GM12878 (cell line): ENCODE results near the gene TPI1. TPM values are rescaled to one million over a fixed set of nuclear protein-coding genes. Genes with fewer than 3 reads are reported as not detected.

Experiments
- ATAC-seq: fragments of 200-7000 bp; cut with Tn5 transposase; 3 replicates; pipeline ENCODE4 v1.9.1; 2020; ENCODE audit warnings: mild to moderate bottlenecking, moderate library complexity
- BruUV-seq: library from RNA; stranded (reverse); fragments of 400-500 nt; replicated peaks from 2 replicates; lab custom pipeline; 2021; lab: Mats Ljungman, UMichigan
- CTCF ChIA-PET: fragments of 300-600 bp; sonication (Branson Sonifier 250); formaldehyde crosslinking; extraction: SDS; loops from one replicate; lab custom pipeline; 2021; ENCODE audit warnings: inconsistent platforms; lab: Yijun Ruan, JAX
- POLR2A ChIA-PET: fragments of 350-600 bp; formaldehyde crosslinking; extraction: SDS; loops from one replicate; lab custom pipeline; 2021; ENCODE audit warnings: inconsistent platforms; lab: Charles Lee
- RAD21 ChIA-PET: fragments of 300-600 bp; sonication (Branson Sonifier 250); formaldehyde crosslinking; loops from one replicate; lab custom pipeline; 2023; ENCODE audit warnings: antibody characterized with exemption; ENCODE audit not compliant: unreplicated experiment; lab: Charles Lee
- SMC1A ChIA-PET: fragments of 300-600 bp; sonication (Branson Sonifier 250); formaldehyde crosslinking; loops from one replicate; lab custom pipeline; 2023; ENCODE audit not compliant: unreplicated experiment, uncharacterized antibody; lab: Charles Lee
- DNase-seq: peaks from one replicate; pipeline ENCODE4 v3.0.0-alpha.2; 2011; ENCODE audit warnings: low read depth, low spot score
- FAIRE-seq: peaks from 3 replicates; lab custom pipeline; 2011; peaks lifted over from hg19 to GRCh38; lab: Jason Lieb, UNC
- H2AFZ ChIP-seq: 2 replicates; pipeline ENCODE4 v1.6.0; 2011; ENCODE audit warnings: low read depth, low read length, control low read depth; ENCODE audit not compliant: control insufficient read depth
- H3K27ac ChIP-seq: 2 replicates; pipeline ENCODE4 v1.5.1; 2011; ENCODE audit warnings: control low read depth; ENCODE audit not compliant: control insufficient read depth, insufficient read depth
- H3K27me3 ChIP-seq, 2 experiments: replicated peaks in 1 of 2; 2 replicates each; pipeline versions ENCODE4 v1.6.0 to v1.6.1; 2011; ENCODE audit warnings: low read length in 1 of 2; ENCODE audit not compliant: control insufficient read depth in 2 of 2, insufficient read depth in 2 of 2
- H3K36me3 ChIP-seq, 2 experiments: 2 replicates each; pipeline ENCODE4 v1.5.1; 2011; ENCODE audit warnings: low read length in 1 of 2; ENCODE audit not compliant: control insufficient read depth in 2 of 2, insufficient read depth in 2 of 2
- H3K4me1 ChIP-seq: 2 replicates; pipeline ENCODE4 v1.6.1; 2011; ENCODE audit warnings: mild to moderate bottlenecking, low read length, moderate library complexity, mixed read lengths; ENCODE audit not compliant: control insufficient read depth, insufficient read depth
- H3K4me2 ChIP-seq: 2 replicates; pipeline ENCODE4 v1.6.0; 2011; ENCODE audit warnings: control low read depth; ENCODE audit not compliant: control insufficient read depth, insufficient read depth
- H3K4me3 ChIP-seq: fragments of 200-600 bp; sonication (generic); 2 replicates; pipeline ENCODE4 v1.5.1; 2016
- H3K79me2 ChIP-seq: 2 replicates; pipeline ENCODE4 v1.6.0; 2011; ENCODE audit warnings: low read length; ENCODE audit not compliant: control insufficient read depth, insufficient read depth
- H3K9ac ChIP-seq: 2 replicates; pipeline ENCODE4 v1.8.0; 2011; ENCODE audit warnings: low read length, control low read depth, mixed read lengths; ENCODE audit not compliant: control insufficient read depth, insufficient read depth
- H3K9me3 ChIP-seq: replicated peaks from 3 replicates; pipeline ENCODE4 v1.5.1; 2011; ENCODE audit warnings: mild to moderate bottlenecking, low read length; ENCODE audit not compliant: control insufficient read depth, insufficient read depth
- H4K20me1 ChIP-seq: 2 replicates; pipeline ENCODE4 v1.6.0; 2011; ENCODE audit not compliant: control insufficient read depth, insufficient read depth
- ATF7 ChIP-seq: fragments of 450-650 bp; IDR thresholded peaks from 2 replicates; pipeline ENCODE4 v1.6.1; 2016; ENCODE audit warnings: low read depth, mild to moderate bottlenecking
- CEBPB ChIP-seq, 2 experiments: fragments of 150-350 bp in 1 of 2; IDR thresholded peaks; 2 replicates each; pipeline ENCODE4 v1.6.1; 2012 to 2014; ENCODE audit warnings: low read depth in 2 of 2, low read length in 2 of 2, borderline replicate concordance in 1 of 2, inconsistent platforms in 1 of 2
- CHD2 ChIP-seq: IDR thresholded peaks from 2 replicates; pipeline ENCODE4 v1.6.1; 2011; ENCODE audit warnings: low read depth, low read length, improper control_type of control experiment, borderline replicate concordance
- ETV6 ChIP-seq, 2 experiments: fragments of 450-650 bp in 1 of 2; IDR thresholded peaks in 1 of 2; conservative IDR thresholded peaks in 1 of 2; 2 replicates each; pipeline ENCODE4 v1.6.1; 2014; ENCODE audit warnings: antibody characterized with exemption in 1 of 2, borderline replicate concordance in 1 of 2, low read depth in 1 of 2, mild to moderate bottlenecking in 1 of 2, moderate library complexity in 1 of 2
- HSF1 ChIP-seq: fragments of 150-350 bp; IDR thresholded peaks from 2 replicates; pipeline ENCODE4 v1.6.1; 2014; ENCODE audit warnings: mild to moderate bottlenecking, low read depth, low read length
- KLF5 ChIP-seq: fragments of 450-650 bp; IDR thresholded peaks from 2 replicates; pipeline ENCODE4 v1.6.1; 2014; ENCODE audit warnings: mild to moderate bottlenecking; ENCODE audit not compliant: partially characterized antibody
- MEF2A ChIP-seq: IDR thresholded peaks from 2 replicates; pipeline ENCODE4 v1.6.1; 2011; ENCODE audit warnings: low read depth, mild to moderate bottlenecking, low read length, moderate library complexity; ENCODE audit not compliant: insufficient read depth
- NFXL1 ChIP-seq: fragments of 450-650 bp; IDR thresholded peaks from 2 replicates; pipeline ENCODE4 v1.6.1; 2017; ENCODE audit warnings: antibody characterized with exemption, mild to moderate bottlenecking, borderline replicate concordance
- NR2C2 ChIP-seq: IDR thresholded peaks from 2 replicates; pipeline ENCODE4 v1.6.1; 2011; ENCODE audit warnings: borderline replicate concordance, low read depth; ENCODE audit not compliant: control insufficient read depth, insufficient read length
- PAX5 ChIP-seq: IDR thresholded peaks from 2 replicates; pipeline ENCODE4 v1.6.1; 2011; ENCODE audit warnings: low read depth, low read length, borderline replicate concordance
- PBX3 ChIP-seq: IDR thresholded peaks from 2 replicates; pipeline ENCODE4 v1.6.1; 2011; ENCODE audit warnings: mild to moderate bottlenecking, low read depth, low read length, moderate library complexity; ENCODE audit not compliant: insufficient replicate concordance
- RAD51 ChIP-seq: fragments of 450-650 bp; IDR thresholded peaks from 2 replicates; pipeline ENCODE4 v1.6.1; 2016; ENCODE audit warnings: moderate library complexity, mild to moderate bottlenecking, inconsistent platforms
- SIX5 ChIP-seq: IDR thresholded peaks from 2 replicates; pipeline ENCODE4 v1.6.1; 2011; ENCODE audit warnings: mild to moderate bottlenecking, low read depth, low read length, moderate library complexity; ENCODE audit not compliant: severe bottlenecking
- SPI1 ChIP-seq: IDR thresholded peaks from 2 replicates; pipeline ENCODE4 v1.6.1; 2011; ENCODE audit warnings: low read depth, mild to moderate bottlenecking, low read length, moderate library complexity, borderline replicate concordance; ENCODE audit not compliant: insufficient read depth
- SREBF2 ChIP-seq: IDR thresholded peaks from 2 replicates; pipeline ENCODE4 v1.6.1; 2012; ENCODE audit warnings: mild to moderate bottlenecking, low read length
- ZBED1 ChIP-seq: IDR thresholded peaks from 2 replicates; pipeline ENCODE4 v1.6.1; 2016; ENCODE audit warnings: borderline replicate concordance
- ZNF207 ChIP-seq: fragments of 450-650 bp; IDR thresholded peaks from 2 replicates; pipeline ENCODE4 v1.6.1; 2014; ENCODE audit warnings: antibody characterized with exemption, mild to moderate bottlenecking, borderline replicate concordance
- ZNF274 ChIP-seq: IDR thresholded peaks from one replicate; pipeline ENCODE4 v1.8.0; 2011; ENCODE audit not compliant: insufficient read length, insufficient read depth
- ZNF384 ChIP-seq: IDR thresholded peaks from 2 replicates; pipeline ENCODE4 v1.6.1; 2012; ENCODE audit warnings: low read depth, mild to moderate bottlenecking, low read length, improper control_type of control experiment, borderline replicate concordance
- WGBS: methylation state at CpG from one replicate; pipeline ENCODE4 v1.1.6; 2016; ENCODE audit warnings: low lambda C conversion rate; ENCODE audit not compliant: insufficient replicate concordance, insufficient coverage; ENCODE audit errors: missing lambda C conversion rate; 5-methylcytosine and 5-hydroxymethylcytosine counted together
- in situ Hi-C: fragments of 300-500 bp; cut with MboI; formaldehyde crosslinking; loops from 9 replicates; pipeline ENCODE4 v1.14.3; 2018; ENCODE audit warnings: mixed read lengths
- intact Hi-C: fragments of 100-400 bp; cut with micrococcal nuclease; formaldehyde crosslinking; loops from one replicate; pipeline ENCODE4 v1.14.2; 2022; ENCODE audit not compliant: unreplicated experiment
- polyA plus RNA-seq, 11 experiments: library from polyadenylated mRNA; depleted of rRNA in 4 of 11; unstranded in 6 of 11; stranded (reverse) in 5 of 11; fragments of >200 nt; fragmentation: Nextera tagmentation in 4 of 11; fragmentation: Illumina TruSeq in 1 of 11; extraction: Ambion mirVana in 4 of 11; extraction: Trizol in 1 of 11; gene quantifications; 1 replicate in 1 of 11; 2 replicates in 10 of 11; pipeline versions ENCODE4 v1.2.1 to v1.2.3, GENCODE V29; 2011 to 2016; ENCODE audit warnings: inconsistent platforms in 2 of 11, missing spikeins in 2 of 11, low read depth in 1 of 11
- total RNA-seq, 4 experiments: library from RNA; depleted of rRNA in 3 of 4; stranded (reverse); fragments of >200 nt in 3 of 4; fragmentation: Illumina TruSeq in 1 of 4; extraction: Trizol in 1 of 4; gene quantifications; 2 replicates each; pipeline versions ENCODE4 v1.2.1 to v1.2.3, GENCODE V29; 2013 to 2021
- TF ChIP-seq, protein P1 (sequence below): fragments of 450-650 bp; IDR thresholded peaks from 2 replicates; pipeline ENCODE4 v1.6.1; 2016; ENCODE audit warnings: mild to moderate bottlenecking

The TPI1 gene
- total and polyA plus RNA-seq, 10 of the 15 experiments (the other 5 are each of a cell fraction or from before 2014, with no cell fraction given), result 916 to 7,349 (median 1,677) TPM

GRCh38 chr12:6884539-6884938 lies 17.2 kb downstream of the TPI1 start:
- CTCF ChIA-PET, result interaction anchor here (0.7 kb wide), 1 partner anchor 16 kb away, joined by 3 read pairs; no protein-coding TSS in a partner anchor
- ATAC-seq, result no peak
- in situ Hi-C loops (no loop called here), intact Hi-C loops (no loop called here)
- Histone ChIP-seq H2AFZ (no peak overlapping the region), H3K27me3 (no peaks in the 10 kb centered on the region), H3K9ac (no peak overlapping the region), H3K27ac (no peak overlapping the region), H3K79me2 (no peaks in the 10 kb centered on the region), H3K4me3 (no peak overlapping the region)
- BruUV-seq, result no TSS peak
- DNase-seq, result no peak
- FAIRE-seq, result no peak
- TF ChIP-seq, protein P1, sequence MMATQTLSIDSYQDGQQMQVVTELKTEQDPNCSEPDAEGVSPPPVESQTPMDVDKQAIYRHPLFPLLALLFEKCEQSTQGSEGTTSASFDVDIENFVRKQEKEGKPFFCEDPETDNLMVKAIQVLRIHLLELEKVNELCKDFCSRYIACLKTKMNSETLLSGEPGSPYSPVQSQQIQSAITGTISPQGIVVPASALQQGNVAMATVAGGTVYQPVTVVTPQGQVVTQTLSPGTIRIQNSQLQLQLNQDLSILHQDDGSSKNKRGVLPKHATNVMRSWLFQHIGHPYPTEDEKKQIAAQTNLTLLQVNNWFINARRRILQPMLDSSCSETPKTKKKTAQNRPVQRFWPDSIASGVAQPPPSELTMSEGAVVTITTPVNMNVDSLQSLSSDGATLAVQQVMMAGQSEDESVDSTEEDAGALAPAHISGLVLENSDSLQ, result no peak
- TF ChIP-seq KLF5 (no peak), NFXL1 (no peak), ZNF274 (no peak), RAD51 (no peak), SPI1 (no peak), CEBPB (IDR thresholded peaks at IDR 0.05; ENCODE audit: borderline replicate concordance in 1 of 2, low read depth in 2 of 2, low read length in 2 of 2) (no peak), CHD2 (no peak), SREBF2 (no peak), PAX5 (no peak), HSF1 (no peak), ZNF384 (no peak), ETV6 (conservative IDR thresholded peaks at IDR 0.05 in 1 of 2, IDR thresholded peaks at IDR 0.05 in 1 of 2; ENCODE audit: borderline replicate concordance in 1 of 2, low read depth in 1 of 2) (no peak), PBX3 (no peak), ZNF207 (no peak), NR2C2 (no peak), MEF2A (no peak), SIX5 (no peak), ATF7 (no peak), ZBED1 (no peak)
- TF ChIP-seq, all 136 proteins: peak for 0
- WGBS, result 91% methylated on average over 22 of the region's 22 CpGs
- Histone ChIP-seq H3K4me2 (no peak overlapping the region), H3K36me3 (peaks cover 0 to 10% of the 10 kb centered on the region in 2 experiments; a peak in 3 of 4 replicates), H4K20me1 (no peaks in the 10 kb centered on the region), H3K4me1 (no peaks in the 10 kb centered on the region), H3K9me3 (no peaks in the 10 kb centered on the region)
- ChIA-PET SMC1A (interaction anchor here (0.8 kb wide), 1 partner anchor 12 kb away, joined by 3 read pairs; the partner anchor contains the start of gene SPSB2), POLR2A (interaction anchor here (0.7 to 1.5 kb wide), 2 partner anchors 13 to 33 kb away, joined by 4 read pairs; no protein-coding TSS in a partner anchor), RAD21 (no interaction called here)
